ENCODE data around the gene SELENOO. TPM values are rescaled to one million over a fixed set of nuclear protein-coding genes. Genes with fewer than 3 reads are reported as not detected.

SELENOO gene
- total RNA-seq, 1 donor from 2014 or later = 14.5 TPM

DNA sequence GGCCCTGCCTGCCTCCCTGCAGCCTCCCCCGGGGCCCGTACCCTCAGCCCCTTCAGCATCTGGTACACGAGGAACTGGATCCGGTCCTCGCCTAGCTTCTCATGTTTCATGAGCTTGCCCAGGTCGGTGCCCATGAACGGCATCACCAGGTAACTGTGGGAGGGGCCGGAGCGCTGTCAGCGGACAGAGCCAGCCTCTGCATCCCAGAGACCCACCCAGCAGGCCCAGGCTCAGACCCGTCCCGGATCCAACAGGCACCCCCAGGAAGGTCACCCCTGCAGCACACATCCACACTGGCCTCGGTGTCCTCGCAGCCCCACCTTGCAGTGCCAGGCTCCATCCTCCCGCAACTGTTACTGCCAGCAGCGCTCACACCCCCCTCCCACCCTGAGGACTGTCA, 56.2 kb downstream of the SELENOO start:
- intact Hi-C loops (cut with micrococcal nuclease) = no loop called here
- DNase-seq (no peak), ATAC-seq (no peak)

DNA sequence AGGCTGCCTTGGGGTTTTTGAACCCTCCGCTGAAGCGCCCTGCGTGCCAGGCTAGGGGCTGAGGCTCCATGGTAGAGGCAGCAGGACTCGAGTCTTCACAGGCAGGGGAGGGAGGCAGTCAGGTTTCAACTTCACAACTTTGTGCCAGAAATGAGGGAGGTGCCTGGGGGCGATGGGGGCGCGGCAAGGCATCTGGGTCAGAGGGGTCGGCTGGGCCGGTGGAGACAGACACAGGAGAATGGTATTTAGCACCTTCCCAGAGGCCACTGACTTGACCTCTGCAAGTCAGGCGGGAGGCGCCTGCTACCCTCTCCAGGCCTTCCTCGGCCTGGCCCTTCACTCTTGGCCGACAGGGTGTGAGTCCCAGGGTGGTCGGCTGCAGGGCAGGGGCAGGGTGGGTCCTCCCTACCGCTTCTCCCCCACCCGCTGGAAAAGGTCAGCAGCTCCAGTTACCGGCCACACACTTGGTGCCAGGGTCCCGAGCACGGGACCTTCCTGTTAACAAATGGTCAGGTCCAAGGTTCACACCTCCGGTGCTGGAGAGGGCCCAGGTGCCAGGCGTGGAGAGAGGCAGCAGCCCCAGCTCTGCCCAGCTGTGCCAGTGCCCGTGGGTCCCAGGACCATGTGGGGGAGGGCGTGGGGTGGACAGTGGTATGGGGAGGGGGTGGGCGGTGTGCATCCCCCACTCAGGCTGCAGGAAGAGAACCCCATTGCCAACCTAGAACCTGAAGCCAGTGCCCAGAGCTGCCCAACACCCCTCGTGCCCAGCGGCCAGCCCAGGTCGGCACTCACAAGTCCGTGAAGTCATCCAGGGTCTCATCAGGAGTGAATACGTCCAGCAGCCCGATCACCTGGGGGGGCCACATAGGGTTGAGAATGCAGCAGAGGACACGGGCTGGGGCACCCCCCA, 56.9 kb downstream of the SELENOO start:
- peak; percentile 3 for ATAC-seq
- DNase-seq = no peak
- intact Hi-C loops (cut with micrococcal nuclease) = no loop called here

DNA sequence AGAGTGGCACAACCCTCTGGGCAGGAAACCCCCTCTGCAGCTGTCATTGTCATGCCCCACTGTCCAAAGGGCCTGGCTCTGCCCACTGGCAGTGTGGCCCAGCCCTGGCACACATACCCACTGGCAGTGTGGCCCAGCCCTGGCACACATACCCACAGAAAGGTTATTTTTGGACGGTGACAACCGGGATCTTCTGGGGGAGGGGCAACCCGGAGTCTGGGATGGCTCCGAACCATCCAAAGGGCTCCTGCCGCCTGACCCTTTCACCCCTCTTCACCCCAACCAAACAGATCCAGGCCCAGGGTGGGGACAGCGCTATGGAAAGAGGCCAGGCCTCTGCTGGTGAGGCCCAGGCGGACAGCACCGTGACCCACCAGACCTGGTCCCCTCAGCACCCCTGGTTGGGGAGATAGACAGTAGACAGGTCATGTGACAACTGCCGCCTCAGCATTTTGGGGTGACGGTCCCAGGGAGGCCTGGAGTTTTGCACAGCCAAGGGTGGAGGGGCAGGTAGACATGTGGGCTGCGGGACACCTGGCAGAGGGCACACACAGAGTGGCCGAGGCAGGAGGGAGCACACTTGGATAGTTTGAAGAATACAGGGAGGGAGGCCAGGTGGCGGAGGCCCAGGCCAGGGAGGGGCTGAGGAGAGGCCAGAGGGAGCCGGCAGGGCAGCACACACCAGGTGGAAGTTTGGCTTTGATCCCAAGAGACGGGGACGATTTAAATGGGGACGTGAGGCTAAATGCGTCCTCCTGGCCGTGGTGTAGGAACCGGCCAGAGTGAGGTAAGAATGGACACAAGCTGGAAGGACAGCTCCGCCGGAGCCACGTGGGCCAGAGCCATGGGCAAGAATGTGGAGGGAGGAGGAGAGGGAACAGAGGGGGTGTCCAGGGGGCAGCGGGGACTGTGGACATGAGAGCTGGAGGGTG, 57.8 kb downstream of the SELENOO start:
- peak; percentile 79 for DNase-seq
- intact Hi-C loops (cut with micrococcal nuclease) = no loop called here
- peak; percentile 83 for ATAC-seq

DNA sequence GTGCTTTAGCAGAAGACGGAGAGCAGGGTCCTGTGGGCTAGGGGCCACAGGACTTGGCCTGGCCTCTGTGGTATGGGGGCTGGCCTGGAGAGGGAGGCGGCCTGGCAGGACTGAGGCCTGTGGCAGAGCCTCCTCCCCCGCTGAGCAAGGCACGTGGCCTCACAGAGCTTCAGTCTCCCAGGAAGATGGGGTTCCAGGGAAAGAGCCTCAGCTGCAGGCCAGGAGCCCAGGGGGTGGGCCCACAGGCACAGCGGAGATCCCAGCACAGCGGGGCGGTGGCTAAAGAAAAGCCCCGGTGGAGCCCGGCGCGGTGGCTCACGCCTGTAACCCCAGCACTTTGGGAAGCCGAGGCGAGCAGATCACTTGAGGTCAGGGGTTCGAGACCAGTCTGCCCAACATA, 58.5 kb downstream of the SELENOO start:
- DNase-seq (no peak), ATAC-seq (no peak)
- intact Hi-C loops (cut with micrococcal nuclease) = no loop called here

DNA sequence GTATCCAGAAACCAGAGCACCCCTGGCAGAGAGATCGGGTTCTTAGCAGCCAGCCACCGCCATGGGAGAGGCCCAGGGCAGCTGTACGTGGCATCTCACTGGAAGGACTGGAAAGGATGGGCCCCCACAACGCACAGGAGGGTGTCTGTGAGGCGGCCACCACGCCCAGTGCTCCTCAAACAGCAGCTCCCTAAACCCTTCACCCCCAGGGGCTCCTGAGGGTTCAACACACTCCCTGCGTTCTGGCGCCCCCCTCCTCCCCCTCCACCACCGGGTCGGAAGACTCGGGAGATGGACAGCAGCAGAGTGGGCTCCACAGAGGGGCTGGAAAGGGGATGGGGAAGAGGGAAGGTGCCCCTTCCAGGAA, 59.6 kb downstream of the SELENOO start:
- DNase-seq (no peak), ATAC-seq (no peak)
- intact Hi-C loops (cut with micrococcal nuclease) = no loop called here

DNA sequence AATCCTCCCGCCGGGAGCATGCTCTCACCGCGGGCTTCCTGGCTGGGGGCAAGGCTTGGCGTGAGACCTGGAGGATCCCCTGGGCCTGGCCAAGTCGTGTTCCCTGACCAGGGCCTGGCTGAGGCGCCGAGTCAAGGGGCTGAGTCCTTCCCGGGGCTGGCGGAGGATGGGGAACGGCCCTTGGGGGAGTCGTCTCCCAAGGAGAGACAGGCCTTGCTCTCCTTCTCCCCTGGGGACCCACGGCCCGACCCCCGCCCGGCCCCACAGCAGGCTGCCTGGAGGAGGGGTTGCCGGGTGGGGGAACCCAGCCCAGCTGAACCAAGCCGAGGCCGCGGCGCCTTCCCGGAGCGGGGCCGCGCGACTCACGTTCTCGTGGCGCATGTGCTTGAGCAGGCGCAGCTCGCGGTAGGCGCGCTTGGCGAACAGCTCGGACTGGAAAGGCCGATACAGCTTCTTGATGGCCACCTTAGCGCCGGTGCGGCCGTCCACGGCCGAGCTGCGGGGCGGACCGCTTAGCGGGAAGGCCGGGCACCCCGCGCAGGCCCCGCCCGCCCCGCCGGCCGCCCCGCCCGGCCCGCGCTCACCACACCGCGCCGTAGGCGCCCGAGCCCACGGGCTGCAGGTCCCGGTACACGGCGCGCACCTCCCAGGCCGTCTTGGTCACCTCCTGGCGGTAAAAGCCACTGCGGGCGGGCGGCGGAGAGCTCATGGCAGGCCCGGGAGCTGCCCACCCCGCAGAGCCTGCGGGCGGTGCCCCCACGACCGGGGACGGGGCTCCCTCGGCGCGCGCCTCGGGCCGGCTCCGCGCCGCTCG, 60.2 kb downstream of the SELENOO start:
- intact Hi-C loops (cut with micrococcal nuclease) = no loop called here
- DNase-seq = peak; percentile 76
- peak; percentile 14 for ATAC-seq

DNA sequence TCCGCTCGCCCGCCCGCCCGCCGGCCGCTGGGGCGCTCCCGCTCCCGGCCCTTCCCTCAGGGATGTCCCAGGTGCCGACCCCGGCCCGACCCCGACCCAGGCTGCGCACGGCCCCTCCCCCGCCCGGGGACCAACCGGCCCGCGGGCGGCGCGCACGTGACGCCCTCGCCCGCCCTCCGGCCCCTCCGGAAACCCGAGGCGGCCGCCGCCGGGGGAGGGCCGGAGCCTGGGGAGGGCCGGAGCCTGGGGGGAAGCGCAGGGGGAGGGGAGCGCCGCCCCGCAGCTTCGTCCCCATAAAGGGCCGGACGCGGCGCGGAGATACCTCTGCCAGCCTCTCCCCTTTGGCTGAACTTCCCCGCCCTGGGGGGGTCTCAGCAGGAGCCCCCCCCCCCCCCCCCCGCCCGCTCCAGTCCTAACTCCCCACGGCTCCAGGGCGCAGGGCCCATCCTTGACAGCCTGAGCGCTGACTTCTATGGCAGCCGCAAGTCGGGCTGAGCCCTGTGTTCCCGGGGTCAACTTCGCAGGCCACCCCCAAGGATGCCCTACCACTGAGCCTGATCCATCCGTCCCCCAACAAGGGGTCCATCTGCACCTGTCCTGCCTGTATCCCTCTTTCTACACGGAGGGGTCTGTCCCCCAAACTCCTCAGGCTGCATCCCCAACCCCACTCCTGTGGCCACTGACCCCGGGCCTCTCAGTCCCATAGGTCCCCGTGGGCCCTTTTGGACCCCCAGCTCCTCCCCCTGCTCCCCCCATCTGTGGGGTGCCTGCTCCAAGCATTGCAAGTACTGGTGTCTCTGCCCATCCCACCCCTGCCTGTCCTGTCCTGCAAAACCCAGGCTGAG, 61.0 kb downstream of the SELENOO start, which contains the start of gene MAPK12:
Gene MAPK12 (minus strand): TSS at position 69 of the 845 bp plus-strand sequence. CDS start 174 bp downstream, outside the sequence.
- DNase-seq (peak; percentile 60), ATAC-seq (peak; percentile 42)
- intact Hi-C loops (cut with micrococcal nuclease) = no loop called here

DNA sequence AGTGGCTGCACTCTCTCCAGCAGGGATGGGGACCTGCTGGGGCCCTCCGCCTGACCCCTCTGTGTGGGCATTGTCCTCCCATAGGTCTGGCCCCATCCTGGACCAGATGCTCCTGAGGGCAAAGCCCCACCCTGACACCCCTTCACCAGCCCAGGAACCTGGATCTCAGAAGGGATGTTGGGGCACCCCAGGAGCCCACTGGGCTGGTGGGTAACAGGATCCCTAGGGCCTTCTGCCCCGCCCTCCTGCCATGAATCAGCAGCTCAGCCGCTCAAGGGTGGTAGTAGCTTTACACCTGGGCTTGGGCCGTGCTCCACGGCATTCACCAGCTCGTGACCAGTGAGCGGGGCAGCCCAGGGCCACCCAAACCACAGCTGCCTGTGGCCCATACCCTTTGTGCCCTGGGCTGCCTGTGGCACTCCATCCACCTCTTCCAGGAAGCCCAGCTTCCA, 61.7 kb downstream of the SELENOO start:
- no peak for DNase-seq
- intact Hi-C loops (cut with micrococcal nuclease) = no loop called here
- ATAC-seq = no peak

DNA sequence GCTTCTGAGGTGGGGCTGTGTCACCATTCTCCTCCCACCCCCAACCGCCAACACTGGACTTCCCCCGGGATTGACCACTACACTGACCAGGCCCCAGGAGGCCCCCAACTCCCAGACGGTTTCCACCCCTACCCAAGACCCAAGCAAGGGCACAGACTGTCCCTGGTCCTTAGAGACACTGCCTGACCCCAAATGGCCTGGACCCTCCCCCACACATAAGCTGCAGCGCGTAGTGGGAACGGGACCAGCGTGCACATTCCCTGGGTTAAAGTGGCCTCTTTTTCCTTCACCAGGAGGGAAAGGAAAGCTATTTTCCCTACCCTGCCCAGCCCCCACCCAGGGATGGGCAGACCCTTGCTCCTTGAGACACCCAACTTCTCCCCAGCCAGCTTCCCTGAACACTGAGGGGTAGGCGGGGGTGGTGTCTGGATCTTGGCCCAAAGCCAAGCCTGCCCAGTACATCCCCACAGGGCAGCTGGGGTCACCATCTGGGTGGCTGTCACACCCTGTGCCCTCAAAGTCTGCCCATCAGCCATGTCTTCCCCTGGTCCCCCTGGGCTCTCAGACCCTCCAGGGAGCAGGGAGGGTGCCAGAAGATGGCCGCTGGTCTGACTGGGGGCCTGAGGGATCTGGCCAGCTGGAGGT, 62.3 kb downstream of the SELENOO start:
- intact Hi-C loops (cut with micrococcal nuclease) = no loop called here

DNA sequence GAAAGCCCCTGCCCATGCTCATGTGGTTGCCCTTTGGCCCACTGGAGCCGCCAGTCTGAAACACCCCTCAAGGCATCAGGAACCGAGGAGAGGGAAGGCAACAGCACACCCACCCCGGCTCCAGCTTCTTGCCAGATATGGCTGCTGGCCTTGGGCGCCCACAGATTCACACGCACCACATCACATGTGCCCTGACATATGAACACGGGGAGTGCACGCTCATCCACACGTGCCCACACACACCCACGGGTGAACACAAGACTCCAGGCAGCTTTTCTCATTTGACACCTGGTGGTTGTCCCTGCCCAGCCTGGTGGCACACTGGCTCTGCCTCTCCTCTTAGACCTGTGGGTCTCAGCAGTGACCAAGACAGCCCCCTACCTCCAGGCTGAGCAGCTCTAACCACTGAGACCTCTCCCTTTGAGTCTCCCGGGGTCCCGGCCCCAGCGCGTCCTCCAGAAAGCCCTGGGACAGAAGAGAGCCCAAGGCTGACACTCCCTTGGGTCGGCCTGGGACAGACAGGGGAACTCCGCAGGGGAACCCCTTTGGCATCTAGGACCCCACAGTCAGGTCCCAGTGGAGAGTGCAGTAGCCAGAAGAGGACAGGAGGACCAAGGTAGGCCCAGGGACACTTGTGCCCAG, 63.4 kb downstream of the SELENOO start:
- DNase-seq (no peak), ATAC-seq (no peak)
- intact Hi-C loops (cut with micrococcal nuclease) = no loop called here

More for the DNA sequence above, 62.3 kb downstream of the SELENOO start:
- no peak for ATAC-seq
- DNase-seq = no peak

DNA sequence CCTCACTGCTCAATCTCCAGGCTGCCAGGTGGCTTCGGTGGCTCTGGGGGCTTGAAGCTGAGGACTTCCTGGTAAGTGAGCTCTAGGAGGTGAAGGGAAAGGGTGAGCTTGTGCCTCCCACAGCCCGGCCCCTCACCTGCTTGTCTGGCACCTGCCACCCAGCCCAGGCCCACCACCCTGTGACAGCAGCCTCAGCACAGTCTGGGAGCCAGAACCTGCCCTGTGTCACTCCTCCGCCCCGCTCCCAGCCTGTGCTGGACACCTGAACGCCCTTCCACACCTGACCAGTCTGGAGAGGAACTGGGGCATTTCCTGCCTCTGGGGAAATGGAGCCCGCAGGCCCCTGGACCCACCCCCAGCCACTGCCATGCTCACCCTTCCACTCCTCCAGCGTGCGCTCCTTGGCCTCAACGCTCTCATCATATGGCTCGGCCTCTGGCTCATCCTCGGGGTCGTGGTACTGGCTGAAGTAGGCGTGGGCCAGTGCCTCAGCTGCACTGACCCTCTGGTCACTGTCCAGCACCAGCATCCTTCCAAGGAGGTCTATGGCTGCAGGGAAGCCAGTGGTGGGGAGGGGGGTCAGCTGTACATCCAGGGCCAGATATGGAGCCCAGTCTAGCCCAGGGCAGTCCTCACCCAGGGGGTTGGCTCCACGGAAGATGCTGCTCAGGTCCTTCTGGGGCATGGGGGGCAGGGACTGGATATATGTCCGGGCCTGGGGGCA, 64.3 kb downstream of the SELENOO start:
- ATAC-seq (no peak), DNase-seq (no peak)
- intact Hi-C loops (cut with micrococcal nuclease) = no loop called here

DNA sequence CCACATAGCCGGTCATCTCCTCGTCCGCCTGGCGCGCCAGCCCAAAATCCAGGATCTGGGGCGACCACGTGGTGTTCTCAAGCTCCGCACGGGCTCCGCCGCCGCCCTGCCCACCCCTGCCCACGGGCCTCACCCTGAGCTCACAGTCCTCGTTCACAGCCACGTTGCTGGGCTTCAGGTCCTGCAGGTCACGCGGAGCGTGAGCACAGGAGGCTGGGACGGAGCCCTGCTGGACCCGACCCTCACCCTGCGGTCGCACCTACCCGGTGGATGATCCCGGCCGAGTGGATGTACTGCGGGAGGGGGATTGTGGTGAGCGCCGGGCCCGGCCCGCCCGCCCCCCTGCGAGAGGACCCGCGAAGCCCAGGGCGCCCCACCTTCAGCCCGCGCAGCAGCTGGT, 66.2 kb downstream of the SELENOO start:
- DNase-seq (no peak), ATAC-seq (no peak)
- intact Hi-C loops (cut with micrococcal nuclease) = no loop called here

Other genes with a start within 250 kb of the SELENOO start
- 65.1 TPM for gene PIM3, start 240.2 kb upstream of the SELENOO start, total RNA-seq
- gene IL17REL, start 188.2 kb upstream of the SELENOO start, total RNA-seq = not detected
- gene TTLL8, start 142.7 kb upstream of the SELENOO start, total RNA-seq = not detected
- gene MLC1, start 115.6 kb upstream of the SELENOO start, total RNA-seq = 0.10 TPM
- 0.22 TPM for gene MOV10L1, start 111.0 kb upstream of the SELENOO start, total RNA-seq
- 0.40 TPM for gene PANX2, start 30.3 kb upstream of the SELENOO start, total RNA-seq
- 23.8 TPM for gene TRABD, start 15.1 kb upstream of the SELENOO start, total RNA-seq
- gene TUBGCP6, start 44.0 kb downstream of the SELENOO start, total RNA-seq = 18.4 TPM
- 12.7 TPM for gene HDAC10, start 50.3 kb downstream of the SELENOO start, total RNA-seq
- 15.8 TPM for gene MAPK12, start 60.7 kb downstream of the SELENOO start, total RNA-seq
- 9.1 TPM for gene MAPK11, start 69.4 kb downstream of the SELENOO start, total RNA-seq
- 81.7 TPM for gene PLXNB2, start 106.6 kb downstream of the SELENOO start, total RNA-seq
- 1.4 TPM for gene DENND6B, start 126.0 kb downstream of the SELENOO start, total RNA-seq
- gene PPP6R2, start 142.3 kb downstream of the SELENOO start, total RNA-seq = 44.3 TPM